Lower leg skin (tissue), 4 donors: ENCODE measurements around the gene SCYL2. TPM values are rescaled to one million over a fixed set of nuclear protein-coding genes. Genes with fewer than 3 reads are reported as not detected.
"Not testable (repeated sequence)": the region's sequence is repeated elsewhere in the genome, so short reads cannot be mapped to it uniquely, and the experiment has no call there.

Source experiments
- DNase-seq, 2 donors: peaks; one replicate each; pipeline ENCODE4 v3.0.0-alpha.2; 2019; ENCODE audit warnings: low spot score in 2 of 2
- H3K4me3 ChIP-seq: fragments of 200-600 bp; sonication (generic); 2 replicates; pipeline ENCODE4 v1.5.1; 2017; ENCODE audit warnings: mild to moderate bottlenecking, low read depth; ENCODE audit not compliant: poor library complexity, severe bottlenecking
- POLR2A ChIP-seq, 2 donors: fragments of 450-650 bp; IDR thresholded peaks; one replicate each; pipeline ENCODE4 v1.6.1; 2016 to 2017; ENCODE audit warnings: antibody characterized with exemption in 2 of 2, mild to moderate bottlenecking in 1 of 2, moderate library complexity in 1 of 2
- WGBS, 2 donors: methylation state at CpG; one replicate each; pipeline ENCODE4 v1.1.5; 2018; 5-methylcytosine and 5-hydroxymethylcytosine counted together
- intact Hi-C: fragments of 100-400 bp; cut with DNase I; formaldehyde crosslinking; loops from one replicate; pipeline ENCODE4 v1.15.0; 2023; ENCODE audit warnings: low total_unique reads
- total RNA-seq, 4 donors: library from RNA; depleted of rRNA; stranded (reverse); fragments of >200 nt; gene quantifications; one replicate each; pipeline ENCODE4 v1.1.0, GENCODE V29; 2016
- TF ChIP-seq, protein P1 (sequence below), 3 donors: fragments of 450-650 bp; IDR thresholded peaks; one replicate each; pipeline ENCODE4 v1.5.1; 2016; ENCODE audit warnings: antibody characterized with exemption in 3 of 3, mild to moderate bottlenecking in 3 of 3, moderate library complexity in 2 of 3

The SCYL2 gene
- total RNA-seq, 4 donors from 2014 or later = 36.9 to 66.7 (median 39.6) TPM

DNA sequence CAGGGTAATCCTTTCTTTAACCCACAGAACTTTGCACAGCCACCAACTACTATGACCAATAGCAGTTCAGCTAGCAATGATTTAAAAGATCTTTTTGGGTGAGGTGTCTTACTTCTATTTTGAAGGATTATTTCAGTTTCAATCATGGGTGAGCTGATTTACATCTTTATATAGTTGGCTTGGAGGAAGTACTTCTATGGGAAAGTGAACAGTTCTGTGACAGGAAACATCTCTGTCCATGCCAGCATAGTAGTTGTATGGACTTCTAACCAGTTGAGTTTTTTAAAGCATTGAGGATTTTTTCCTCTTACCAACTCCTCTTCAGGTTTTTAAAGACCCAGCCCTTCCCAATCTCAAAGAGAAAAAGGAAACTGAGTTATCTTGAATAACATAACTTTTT is 72.1 kb downstream of the SCYL2 start:
- intact Hi-C loops = no loop called here
- no peak for TF ChIP-seq POLR2A (IDR thresholded peaks at IDR 0.05)
- TF ChIP-seq, protein P1, sequence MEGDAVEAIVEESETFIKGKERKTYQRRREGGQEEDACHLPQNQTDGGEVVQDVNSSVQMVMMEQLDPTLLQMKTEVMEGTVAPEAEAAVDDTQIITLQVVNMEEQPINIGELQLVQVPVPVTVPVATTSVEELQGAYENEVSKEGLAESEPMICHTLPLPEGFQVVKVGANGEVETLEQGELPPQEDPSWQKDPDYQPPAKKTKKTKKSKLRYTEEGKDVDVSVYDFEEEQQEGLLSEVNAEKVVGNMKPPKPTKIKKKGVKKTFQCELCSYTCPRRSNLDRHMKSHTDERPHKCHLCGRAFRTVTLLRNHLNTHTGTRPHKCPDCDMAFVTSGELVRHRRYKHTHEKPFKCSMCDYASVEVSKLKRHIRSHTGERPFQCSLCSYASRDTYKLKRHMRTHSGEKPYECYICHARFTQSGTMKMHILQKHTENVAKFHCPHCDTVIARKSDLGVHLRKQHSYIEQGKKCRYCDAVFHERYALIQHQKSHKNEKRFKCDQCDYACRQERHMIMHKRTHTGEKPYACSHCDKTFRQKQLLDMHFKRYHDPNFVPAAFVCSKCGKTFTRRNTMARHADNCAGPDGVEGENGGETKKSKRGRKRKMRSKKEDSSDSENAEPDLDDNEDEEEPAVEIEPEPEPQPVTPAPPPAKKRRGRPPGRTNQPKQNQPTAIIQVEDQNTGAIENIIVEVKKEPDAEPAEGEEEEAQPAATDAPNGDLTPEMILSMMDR (IDR thresholded peaks at IDR 0.05) = no peak
- no peak for DNase-seq
- H3K4me3 ChIP-seq = no peak overlapping the region

DNA sequence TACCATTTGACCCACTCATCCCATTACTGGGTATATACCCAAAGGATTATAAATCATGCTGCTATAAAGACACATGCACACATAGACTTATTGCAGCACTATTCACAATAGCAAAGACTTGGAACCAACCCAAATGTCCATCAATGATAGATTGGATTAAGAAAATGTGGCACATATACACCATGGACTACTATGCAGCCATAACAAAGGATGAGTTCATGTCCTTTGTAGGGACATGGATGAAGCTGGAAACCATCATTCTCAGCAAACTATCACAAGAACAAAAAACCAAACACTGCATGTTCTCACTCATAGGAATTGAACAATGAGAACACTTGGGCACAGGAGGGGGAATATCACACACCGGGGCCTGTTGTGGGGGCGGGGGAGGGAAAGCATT is 75.9 kb downstream of the SCYL2 start:
- intact Hi-C loops, DNase-seq, H3K4me3 ChIP-seq: not testable (repeated sequence)
- 94 to 100% methylated on average over 2 of the region's 2 CpGs for WGBS, 2 donors

DNA sequence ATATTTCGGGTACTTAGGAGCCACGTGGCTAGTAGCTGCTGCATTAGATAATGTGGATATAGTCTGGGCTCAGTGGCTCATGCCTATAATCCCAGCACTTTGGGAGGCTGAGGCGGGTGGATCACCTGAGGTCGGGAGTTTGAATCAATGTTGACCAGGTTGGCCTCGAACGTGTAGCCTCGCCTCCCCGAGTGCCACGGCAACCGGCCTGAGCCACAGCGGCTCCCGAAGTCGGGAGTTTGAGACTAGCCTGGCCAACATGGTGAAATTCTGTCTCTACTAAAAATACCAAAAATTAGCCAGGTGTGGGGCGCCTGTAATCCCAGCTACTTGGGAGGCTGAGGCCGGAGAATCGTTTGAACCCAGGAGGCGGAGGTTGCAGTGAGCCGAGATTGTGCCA is 77.4 kb downstream of the SCYL2 start:
- intact Hi-C loops, H3K4me3 ChIP-seq, DNase-seq: not testable (repeated sequence)
- WGBS, 2 donors = 94% methylated on average over 18 of the region's 18 CpGs

DNA sequence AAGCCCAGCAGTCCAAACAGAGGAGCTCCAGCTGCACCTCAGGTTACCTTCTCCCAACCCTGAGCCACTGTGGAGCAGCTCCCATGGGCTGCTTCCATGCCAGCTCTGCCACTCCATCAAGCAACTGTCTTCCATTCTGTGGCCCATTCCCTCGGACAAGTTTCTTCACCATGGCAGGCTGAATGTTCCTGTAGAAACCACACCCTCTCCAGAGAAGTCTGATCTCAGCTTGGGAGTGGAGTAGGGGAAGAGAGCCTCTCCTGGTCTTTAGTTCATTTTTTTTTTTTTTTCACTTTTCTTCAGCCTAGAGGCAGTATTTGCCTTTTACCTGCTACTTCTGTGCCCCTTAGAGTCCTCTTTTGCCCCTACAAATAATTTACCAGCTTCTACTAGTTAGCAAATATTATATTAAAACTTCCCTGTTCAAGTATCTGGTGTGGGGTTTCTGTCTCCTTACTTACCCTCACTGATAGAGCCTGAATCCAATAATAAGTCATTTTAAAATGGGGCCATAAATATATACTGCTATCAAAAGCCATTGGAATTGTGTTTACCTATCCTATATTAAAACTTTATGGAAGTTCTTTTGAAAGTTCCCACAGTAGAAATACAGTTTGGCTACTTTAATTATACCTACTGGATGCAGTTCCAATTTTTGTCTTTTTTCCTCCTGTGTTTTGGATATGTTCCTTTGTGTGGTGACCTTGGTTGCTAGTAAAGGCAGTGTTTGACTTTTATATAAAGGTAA is 78.2 kb downstream of the SCYL2 start:
- TF ChIP-seq, protein P1 (IDR thresholded peaks at IDR 0.05) = no peak
- no peak for TF ChIP-seq POLR2A (IDR thresholded peaks at IDR 0.05)
- intact Hi-C loops = no loop called here
- 54 to 63% methylated on average over 1 of the region's 1 CpG for WGBS, 2 donors
- DNase-seq = no peak
- H3K4me3 ChIP-seq = no peak overlapping the region

DNA sequence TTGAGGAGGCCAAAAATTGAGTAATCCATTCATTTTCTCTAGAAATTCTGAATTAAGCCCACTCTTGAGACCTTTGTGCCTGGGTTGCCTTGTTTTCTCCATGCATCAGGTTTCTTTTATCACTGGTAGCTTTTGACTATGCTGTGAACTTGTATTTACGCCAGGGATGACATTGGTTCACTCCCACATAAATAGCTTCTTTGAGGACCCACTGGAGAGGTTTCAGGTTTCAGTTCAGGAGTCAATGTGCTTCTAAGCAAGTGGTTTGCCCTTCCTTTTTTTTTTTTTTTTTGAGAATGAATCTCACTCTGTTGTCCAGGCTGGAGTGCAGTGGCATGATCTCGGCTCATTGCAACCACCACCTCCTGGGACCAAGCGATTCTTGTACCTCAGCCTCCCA is 79.7 kb downstream of the SCYL2 start:
- intact Hi-C loops = no loop called here
- TF ChIP-seq, protein P1 (IDR thresholded peaks at IDR 0.05) = no peak
- TF ChIP-seq POLR2A (IDR thresholded peaks at IDR 0.05) = no peak
- WGBS, 2 donors = 81 to 83% methylated on average over 3 of the region's 3 CpGs
- DNase-seq = no peak
- no peak overlapping the region for H3K4me3 ChIP-seq

DNA sequence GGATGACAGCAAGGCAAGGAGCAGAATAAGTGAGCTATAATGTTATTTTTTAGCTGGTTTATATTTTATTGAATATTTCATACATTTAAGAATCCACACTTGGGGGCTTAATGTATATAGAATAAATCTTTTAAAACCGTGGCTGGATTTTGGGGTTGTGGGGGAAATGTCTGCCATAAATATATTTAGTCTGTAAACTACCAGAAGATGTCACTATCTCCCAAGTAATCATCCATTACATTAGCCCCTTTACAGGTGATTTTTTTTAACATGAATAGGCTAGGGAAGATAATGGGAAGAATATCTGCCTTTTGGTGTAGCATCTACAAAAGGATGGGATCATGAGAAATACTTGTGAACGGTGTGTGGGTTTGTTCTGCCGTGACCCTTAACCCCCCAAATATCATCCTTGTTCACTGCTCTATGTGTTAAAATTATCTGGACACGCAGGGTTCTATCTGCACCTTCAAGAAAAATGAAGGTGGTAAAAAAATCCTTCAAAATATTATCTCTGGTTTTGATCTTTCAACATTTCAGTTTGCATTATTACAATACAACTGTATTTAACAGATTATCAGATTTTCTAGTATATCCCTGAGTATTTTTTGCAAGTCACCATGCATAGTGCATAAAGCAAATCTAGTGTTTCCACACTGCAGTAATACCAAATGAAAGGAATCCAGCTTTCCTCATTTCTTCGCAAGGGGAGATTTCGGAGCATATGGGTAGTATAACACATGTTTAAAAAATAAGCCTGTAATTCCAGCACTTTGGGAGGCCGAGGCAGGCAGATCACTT is 81.9 kb downstream of the SCYL2 start:
- 75 to 80% methylated on average over 7 of the region's 7 CpGs for WGBS, 2 donors

More for the DNA sequence above, 81.9 kb downstream of the SCYL2 start:
- no peak overlapping the region for H3K4me3 ChIP-seq
- no peak for DNase-seq
- intact Hi-C loops = no loop called here
- TF ChIP-seq, protein P1 (IDR thresholded peaks at IDR 0.05) = no peak
- no peak for TF ChIP-seq POLR2A (IDR thresholded peaks at IDR 0.05)
